Measurements from ENCODE around the gene FBXW2. TPM values are rescaled to one million over a fixed set of nuclear protein-coding genes. Genes with fewer than 3 reads are reported as not detected.

FBXW2 gene
- total RNA-seq, 4 donors from 2014 or later = 23.3 to 52.1 (median 40.0) TPM

GRCh38 chr9:120833325-120833724 is 40.1 kb upstream of the FBXW2 start:
- Histone ChIP-seq H3K27me3 (no peaks in the 10 kb centered on the region), H3K27ac (no peak overlapping the region), H3K9me3 (no peaks in the 10 kb centered on the region), H3K4me3 (no peak overlapping the region), H3K36me3 (peaks cover 0 to 37% (median 17%) of the 10 kb centered on the region in 4 donors), H3K4me1 (no peaks in the 10 kb centered on the region)
- in situ Hi-C loops (cut with MboI; ENCODE audit: low pct_ligation_motif_present in 1 of 4, low pct_unique_long_range_greater_than_20kb in 1 of 4, low sequenced_read_pairs in 3 of 4) = no loop called here
- WGBS, 2 donors (ENCODE audit: low coverage in 1 of 2) = 95 to 100% methylated on average over 2 to 7 of the region's 7 CpGs
- intact Hi-C loops (cut with DNase I; ENCODE audit: low total_unique reads) = no loop called here
- no peak for TF ChIP-seq POLR2AphosphoS5 (IDR thresholded peaks at IDR 0.05)
- TF ChIP-seq EP300 (IDR thresholded peaks at IDR 0.05; ENCODE audit: low read depth) = no peak
- no peak for TF ChIP-seq CTCF (IDR thresholded peaks at IDR 0.05)
- no peak for TF ChIP-seq POLR2A (IDR thresholded peaks at IDR 0.05)
- no peak for DNase-seq

GRCh38 chr9:120832807-120833206 is 39.6 kb upstream of the FBXW2 start:
- Histone ChIP-seq H3K36me3 (peaks cover 0 to 37% (median 18%) of the 10 kb centered on the region in 4 donors), H3K4me3 (no peak overlapping the region), H3K27ac (no peak overlapping the region), H3K27me3 (no peaks in the 10 kb centered on the region), H3K9me3 (no peaks in the 10 kb centered on the region), H3K4me1 (no peaks in the 10 kb centered on the region)
- DNase-seq = no peak
- in situ Hi-C loops (cut with MboI; ENCODE audit: low pct_ligation_motif_present in 1 of 4, low pct_unique_long_range_greater_than_20kb in 1 of 4, low sequenced_read_pairs in 3 of 4) = no loop called here
- intact Hi-C loops (cut with DNase I; ENCODE audit: low total_unique reads) = no loop called here
- TF ChIP-seq EP300 (IDR thresholded peaks at IDR 0.05; ENCODE audit: low read depth) (no peak), CTCF (IDR thresholded peaks at IDR 0.05) (no peak), POLR2A (IDR thresholded peaks at IDR 0.05) (no peak), POLR2AphosphoS5 (IDR thresholded peaks at IDR 0.05) (no peak)

- in situ Hi-C loops (cut with MboI; ENCODE audit: low pct_ligation_motif_present in 1 of 4, low pct_unique_long_range_greater_than_20kb in 1 of 4, low sequenced_read_pairs in 3 of 4) = no loop called here
- H3K36me3 ChIP-seq = peaks cover 0 to 51% (median 23%) of the 10 kb centered on the region in 4 donors
Measured at GRCh38 chr9:120830865-120831264, 37.6 kb upstream of the FBXW2 start.

GRCh38 chr9:120830151-120830550 is 36.9 kb upstream of the FBXW2 start:
- in situ Hi-C loops (cut with MboI; ENCODE audit: low pct_ligation_motif_present in 1 of 4, low pct_unique_long_range_greater_than_20kb in 1 of 4, low sequenced_read_pairs in 3 of 4) = no loop called here
- no peaks in the 10 kb centered on the region for H3K27me3 ChIP-seq
- H3K4me3 ChIP-seq = no peak overlapping the region
- no peaks in the 10 kb centered on the region for H3K4me1 ChIP-seq
- H3K27ac ChIP-seq = no peak overlapping the region
- peaks cover 0 to 3% of the 10 kb centered on the region in 2 donors for H3K9me3 ChIP-seq
- intact Hi-C loops (cut with DNase I; ENCODE audit: low total_unique reads) = no loop called here
- TF ChIP-seq POLR2AphosphoS5 (IDR thresholded peaks at IDR 0.05) = no peak
- TF ChIP-seq POLR2A (IDR thresholded peaks at IDR 0.05) = no peak
- TF ChIP-seq CTCF (IDR thresholded peaks at IDR 0.05) = no peak
- no peak for TF ChIP-seq EP300 (IDR thresholded peaks at IDR 0.05; ENCODE audit: low read depth)
- no peak for DNase-seq
- H3K36me3 ChIP-seq = peaks cover 0 to 58% (median 27%) of the 10 kb centered on the region in 4 donors
- WGBS, 2 donors (ENCODE audit: low coverage in 1 of 2) = 90 to 100% methylated on average over 2 to 3 of the region's 3 CpGs

More at GRCh38 chr9:120830865-120831264, 37.6 kb upstream of the FBXW2 start:
- no peak overlapping the region for H3K27ac ChIP-seq
- 98 to 100% methylated on average over 1 to 3 of the region's 3 CpGs for WGBS, 2 donors (ENCODE audit: low coverage in 1 of 2)
- H3K27me3 ChIP-seq = no peaks in the 10 kb centered on the region
- H3K4me3 ChIP-seq = no peak overlapping the region
- intact Hi-C loops (cut with DNase I; ENCODE audit: low total_unique reads) = no loop called here
- no peak for DNase-seq
- H3K9me3 ChIP-seq = no peaks in the 10 kb centered on the region
- no peak for TF ChIP-seq EP300 (IDR thresholded peaks at IDR 0.05; ENCODE audit: low read depth)
- TF ChIP-seq CTCF (IDR thresholded peaks at IDR 0.05) = no peak
- TF ChIP-seq POLR2A (IDR thresholded peaks at IDR 0.05) = no peak
- no peak for TF ChIP-seq POLR2AphosphoS5 (IDR thresholded peaks at IDR 0.05)
- H3K4me1 ChIP-seq = no peaks in the 10 kb centered on the region

Data from transverse colon (tissue), 4 donors.